ENCODE measurements around the gene TBC1D22A. TPM values are rescaled to one million over a fixed set of nuclear protein-coding genes. Genes with fewer than 3 reads are reported as not detected.

The TBC1D22A gene
- total RNA-seq, 2 donors from 2014 or later = 21.0 to 27.9 TPM

GRCh38 chr22:47161631-47162030, 399.2 kb downstream of the TBC1D22A start:
- Mint-ChIP-seq H3K9me3 (no peaks in the 10 kb centered on the region), H3K4me1 (no peaks in the 10 kb centered on the region), H3K27me3 (ENCODE audit: insufficient read depth) (no peaks in the 10 kb centered on the region), H3K4me3 (no peak overlapping the region), H3K36me3 (ENCODE audit: low read depth) (peaks cover 3% of the 10 kb centered on the region), H3K27ac (no peak overlapping the region)
- Histone ChIP-seq H3K27me3 (ENCODE audit: control insufficient read depth, insufficient read depth, low read length, poor library complexity, severe bottlenecking) (no peaks in the 10 kb centered on the region), H3K4me1 (ENCODE audit: control insufficient read depth, insufficient read depth, low read length) (no peaks in the 10 kb centered on the region), H3K27ac (ENCODE audit: low read depth, low read length) (no peak overlapping the region), H3K4me3 (ENCODE audit: low read length) (no peak overlapping the region), H3K36me3 (ENCODE audit: control insufficient read depth, insufficient read depth, low read length) (no peaks in the 10 kb centered on the region), H3K9me3 (ENCODE audit: control insufficient read depth, low read length) (no peaks in the 10 kb centered on the region), H3K9ac (ENCODE audit: extremely low read depth, low read length, poor library complexity, severe bottlenecking) (no peak overlapping the region)
- TF ChIP-seq CTCF (conservative IDR thresholded peaks at IDR 0.05) = no peak
- 93 to 95% methylated on average over 17 of the region's 17 CpGs for WGBS, 2 experiments (ENCODE audit: insufficient coverage in 1 of 2, insufficient read length in 1 of 2)
- peak; percentile 38 for DNase-seq

- Mint-ChIP-seq H3K4me3 (no peak overlapping the region), H3K27ac (no peak overlapping the region), H3K27me3 (ENCODE audit: insufficient read depth) (no peaks in the 10 kb centered on the region), H3K36me3 (ENCODE audit: low read depth) (peaks cover 14% of the 10 kb centered on the region), H3K9me3 (peaks cover 9% of the 10 kb centered on the region), H3K4me1 (no peaks in the 10 kb centered on the region)
- Histone ChIP-seq H3K27ac (ENCODE audit: low read depth, low read length) (no peak overlapping the region), H3K27me3 (ENCODE audit: control insufficient read depth, insufficient read depth, low read length, poor library complexity, severe bottlenecking) (no peaks in the 10 kb centered on the region), H3K9me3 (ENCODE audit: control insufficient read depth, low read length) (peaks cover 10% of the 10 kb centered on the region), H3K4me3 (ENCODE audit: low read length) (no peak overlapping the region), H3K9ac (ENCODE audit: extremely low read depth, low read length, poor library complexity, severe bottlenecking) (no peak overlapping the region), H3K4me1 (ENCODE audit: control insufficient read depth, insufficient read depth, low read length) (no peaks in the 10 kb centered on the region), H3K36me3 (ENCODE audit: control insufficient read depth, insufficient read depth, low read length) (no peaks in the 10 kb centered on the region)
- WGBS, 2 experiments (ENCODE audit: insufficient coverage in 1 of 2, insufficient read length in 1 of 2) = 93 to 100% methylated on average over 6 to 10 of the region's 10 CpGs
- no peak for TF ChIP-seq CTCF (conservative IDR thresholded peaks at IDR 0.05)
- DNase-seq = peak; percentile 15
Measured at GRCh38 chr22:47162865-47163264, 400.4 kb downstream of the TBC1D22A start.

GRCh38 chr22:47163481-47163855, 401.0 kb downstream of the TBC1D22A start:
- Histone ChIP-seq H3K9ac (ENCODE audit: extremely low read depth, low read length, poor library complexity, severe bottlenecking) (no peak overlapping the region), H3K27ac (ENCODE audit: low read depth, low read length) (no peak overlapping the region), H3K27me3 (ENCODE audit: control insufficient read depth, insufficient read depth, low read length, poor library complexity, severe bottlenecking) (no peaks in the 10 kb centered on the region), H3K4me3 (ENCODE audit: low read length) (no peak overlapping the region), H3K4me1 (ENCODE audit: control insufficient read depth, insufficient read depth, low read length) (no peaks in the 10 kb centered on the region), H3K9me3 (ENCODE audit: control insufficient read depth, low read length) (peaks cover 10% of the 10 kb centered on the region), H3K36me3 (ENCODE audit: control insufficient read depth, insufficient read depth, low read length) (no peaks in the 10 kb centered on the region)
- peaks cover 10% of the 10 kb centered on the region for H3K9me3 Mint-ChIP-seq
- H3K4me3 Mint-ChIP-seq = no peak overlapping the region
- 90 to 94% methylated on average over 8 to 10 of the region's 10 CpGs for WGBS, 2 experiments (ENCODE audit: insufficient coverage in 1 of 2, insufficient read length in 1 of 2)
- no peak overlapping the region for H3K27ac Mint-ChIP-seq
- TF ChIP-seq CTCF (conservative IDR thresholded peaks at IDR 0.05) = no peak
- peaks cover 15% of the 10 kb centered on the region for H3K36me3 Mint-ChIP-seq (ENCODE audit: low read depth)
- DNase-seq = peak; percentile 32
- no peaks in the 10 kb centered on the region for H3K27me3 Mint-ChIP-seq (ENCODE audit: insufficient read depth)
- no peaks in the 10 kb centered on the region for H3K4me1 Mint-ChIP-seq

Data from endodermal cell (in vitro differentiated cells).